ENCODE measurements around the gene PNMT.
"Not testable (repeated sequence)": the region's sequence is repeated elsewhere in the genome, so short reads cannot be mapped to it uniquely, and the experiment has no call there.

The PNMT gene

DNA sequence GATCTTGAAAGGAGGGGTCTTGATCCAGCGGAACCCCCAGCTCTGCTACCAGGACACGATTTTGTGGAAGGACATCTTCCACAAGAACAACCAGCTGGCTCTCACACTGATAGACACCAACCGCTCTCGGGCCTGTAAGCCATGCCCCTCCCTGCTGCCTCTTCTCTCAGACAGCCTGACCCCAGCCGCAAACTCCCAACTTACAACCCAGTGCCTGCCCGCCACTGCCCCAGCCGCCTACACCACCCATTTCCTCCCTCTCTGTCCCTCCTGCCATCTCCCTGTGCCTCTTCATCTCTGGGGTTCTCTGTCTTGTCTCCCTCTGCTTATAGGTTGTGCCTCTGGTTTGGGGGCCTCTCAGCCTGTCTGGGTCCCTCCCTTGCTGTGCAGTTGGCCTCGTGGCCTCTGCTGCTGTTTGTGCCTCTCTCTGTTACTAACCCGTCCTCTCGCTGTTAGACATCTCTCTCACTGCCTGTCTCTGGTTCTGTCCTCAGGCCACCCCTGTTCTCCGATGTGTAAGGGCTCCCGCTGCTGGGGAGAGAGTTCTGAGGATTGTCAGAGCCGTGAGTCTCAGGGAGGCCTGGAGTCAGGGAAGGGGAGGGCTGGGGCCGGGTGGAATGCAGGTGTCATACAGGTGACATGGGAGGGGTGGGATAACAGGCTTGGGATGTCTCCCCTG lies 41.2 kb downstream of the PNMT start:
- no peak for DNase-seq (ENCODE audit: low read depth)

DNA sequence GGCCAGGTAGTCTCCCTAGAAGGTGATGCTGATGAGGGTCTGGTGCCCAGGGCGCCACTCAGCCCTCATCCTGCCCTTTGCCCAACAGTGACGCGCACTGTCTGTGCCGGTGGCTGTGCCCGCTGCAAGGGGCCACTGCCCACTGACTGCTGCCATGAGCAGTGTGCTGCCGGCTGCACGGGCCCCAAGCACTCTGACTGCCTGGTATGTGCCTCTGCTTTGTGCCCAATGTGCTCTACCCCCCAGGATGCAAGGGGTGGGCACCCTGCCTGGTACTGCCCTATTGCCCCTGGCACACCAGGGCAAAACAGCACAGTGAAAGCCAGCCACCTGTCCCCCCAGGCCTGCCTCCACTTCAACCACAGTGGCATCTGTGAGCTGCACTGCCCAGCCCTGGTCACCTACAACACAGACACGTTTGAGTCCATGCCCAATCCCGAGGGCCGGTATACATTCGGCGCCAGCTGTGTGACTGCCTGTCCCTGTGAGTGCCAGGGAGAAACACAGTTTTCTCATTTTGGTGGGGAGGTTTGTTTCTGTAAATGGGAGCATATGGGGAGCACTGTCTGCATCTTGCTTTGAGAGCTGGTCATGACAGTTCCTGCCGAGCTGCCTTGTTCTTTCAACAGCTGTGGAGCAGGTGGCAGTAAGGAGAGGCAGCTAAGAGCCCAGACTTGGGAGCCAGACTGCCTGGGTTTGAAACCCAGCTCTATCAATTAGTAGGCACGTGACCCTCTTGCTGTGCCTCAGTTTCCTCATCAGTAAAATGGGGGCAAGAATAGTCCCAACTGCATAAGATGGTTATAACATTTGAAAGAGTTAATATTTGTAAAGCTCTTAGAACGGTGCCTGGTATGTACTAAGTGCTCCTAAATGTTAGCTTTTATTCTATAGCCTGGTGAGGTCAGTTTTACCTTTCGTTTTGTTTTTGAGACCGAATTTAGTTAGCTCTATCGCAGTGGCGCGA lies 42.0 kb downstream of the PNMT start:
- DNase-seq (ENCODE audit: low read depth) = no peak

DNA sequence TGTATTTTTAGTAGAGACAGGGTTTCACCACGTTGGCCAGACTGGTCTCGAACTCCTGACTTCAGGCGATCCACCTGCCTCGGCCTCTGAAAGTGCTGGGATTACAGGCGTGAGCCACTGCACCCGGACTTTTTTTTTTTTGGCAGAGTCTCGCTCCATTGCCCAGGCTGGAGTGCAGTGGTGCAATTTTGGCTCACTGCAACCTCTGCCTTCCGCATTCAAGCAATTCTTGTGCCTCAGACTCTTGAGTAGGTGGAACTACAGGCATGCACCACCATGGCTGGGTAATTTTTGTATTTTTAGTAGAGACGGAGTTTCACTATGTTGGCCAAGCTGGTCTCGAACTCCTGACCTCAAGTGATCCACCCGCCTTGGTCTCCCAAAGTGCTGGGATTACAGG lies 42.8 kb downstream of the PNMT start:
- DNase-seq (ENCODE audit: low read depth) = not testable (repeated sequence)

DNA sequence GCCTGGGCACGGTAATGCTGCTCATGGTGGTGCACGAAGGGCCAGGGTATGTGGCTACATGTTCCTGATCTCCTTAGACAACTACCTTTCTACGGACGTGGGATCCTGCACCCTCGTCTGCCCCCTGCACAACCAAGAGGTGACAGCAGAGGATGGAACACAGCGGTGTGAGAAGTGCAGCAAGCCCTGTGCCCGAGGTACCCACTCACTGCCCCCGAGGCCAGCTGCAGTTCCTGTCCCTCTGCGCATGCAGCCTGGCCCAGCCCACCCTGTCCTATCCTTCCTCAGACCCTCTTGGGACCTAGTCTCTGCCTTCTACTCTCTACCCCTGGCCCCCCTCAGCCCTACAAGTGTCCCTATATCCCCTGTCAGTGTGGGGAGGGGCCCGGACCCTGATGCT lies 43.6 kb downstream of the PNMT start:
- no peak for DNase-seq (ENCODE audit: low read depth)

DNA sequence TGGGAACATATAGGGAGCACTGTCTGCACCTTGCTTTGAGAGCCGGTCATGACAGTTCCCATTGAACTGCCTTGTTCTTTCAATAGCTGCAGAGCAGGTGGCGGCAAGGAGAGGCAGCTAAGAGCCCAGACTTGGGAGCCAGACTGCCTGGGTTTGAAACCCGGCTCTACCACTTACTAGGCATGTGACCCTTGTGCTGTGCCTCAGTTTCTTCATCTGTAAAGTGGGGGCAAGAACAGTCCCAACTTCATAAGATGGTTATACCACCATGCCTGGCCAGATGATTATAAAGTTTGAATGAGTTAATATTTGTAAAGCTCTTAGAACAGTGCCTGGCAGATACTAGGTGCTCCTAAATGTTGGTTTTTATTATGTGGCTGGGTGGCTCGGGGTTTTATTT lies 46.0 kb downstream of the PNMT start:
- DNase-seq (ENCODE audit: low read depth) = no peak

DNA sequence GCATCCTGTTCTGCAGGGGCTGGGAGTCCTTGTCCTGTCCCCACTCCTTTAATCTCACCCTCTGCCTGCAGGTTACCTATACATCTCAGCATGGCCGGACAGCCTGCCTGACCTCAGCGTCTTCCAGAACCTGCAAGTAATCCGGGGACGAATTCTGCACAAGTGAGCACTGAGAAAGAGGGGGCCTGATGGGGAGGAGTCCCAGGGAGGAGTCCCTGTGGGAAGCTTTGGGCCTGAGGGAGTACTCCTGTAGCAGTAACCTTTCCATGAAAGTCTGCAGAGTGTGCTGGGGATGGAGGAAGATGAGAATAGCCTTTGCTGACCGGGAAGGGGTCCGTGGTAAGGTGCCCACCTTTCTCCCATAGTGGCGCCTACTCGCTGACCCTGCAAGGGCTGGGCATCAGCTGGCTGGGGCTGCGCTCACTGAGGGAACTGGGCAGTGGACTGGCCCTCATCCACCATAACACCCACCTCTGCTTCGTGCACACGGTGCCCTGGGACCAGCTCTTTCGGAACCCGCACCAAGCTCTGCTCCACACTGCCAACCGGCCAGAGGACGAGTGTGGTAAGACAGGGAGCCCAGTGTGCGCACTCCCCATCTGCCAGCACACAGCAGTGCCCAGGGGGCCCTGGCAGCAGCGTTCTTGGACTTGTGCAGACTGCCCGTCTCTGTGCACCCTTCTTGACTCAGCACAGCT lies 47.3 kb downstream of the PNMT start:
- no peak for DNase-seq (ENCODE audit: low read depth)

DNA sequence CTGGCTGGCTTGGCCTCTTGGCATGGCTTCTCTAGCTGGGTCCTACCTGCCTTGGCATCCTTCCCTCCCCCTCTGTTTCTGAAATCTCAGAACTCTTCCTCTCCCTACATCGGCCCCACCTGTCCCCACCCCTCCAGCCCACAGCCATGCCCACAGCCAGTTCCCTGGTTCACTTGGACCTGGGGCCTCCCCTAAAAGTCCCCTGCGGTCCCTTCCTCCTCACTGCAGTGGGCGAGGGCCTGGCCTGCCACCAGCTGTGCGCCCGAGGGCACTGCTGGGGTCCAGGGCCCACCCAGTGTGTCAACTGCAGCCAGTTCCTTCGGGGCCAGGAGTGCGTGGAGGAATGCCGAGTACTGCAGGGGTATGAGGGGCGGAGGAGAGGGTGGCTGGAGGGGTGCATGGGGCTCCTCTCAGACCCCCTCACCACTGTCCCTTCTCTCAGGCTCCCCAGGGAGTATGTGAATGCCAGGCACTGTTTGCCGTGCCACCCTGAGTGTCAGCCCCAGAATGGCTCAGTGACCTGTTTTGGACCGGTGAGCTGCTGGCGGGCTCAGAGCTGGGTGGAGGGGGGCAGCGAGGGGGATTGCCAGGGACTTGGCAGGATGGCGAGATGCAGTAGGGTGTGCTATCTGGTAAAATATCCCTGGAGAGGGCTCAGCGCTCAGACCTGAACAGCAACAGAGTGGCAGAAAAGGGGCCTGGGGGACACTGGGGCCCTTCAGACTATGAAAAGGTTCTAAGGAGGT lies 48.0 kb downstream of the PNMT start:
- DNase-seq (ENCODE audit: low read depth) = no peak

DNA sequence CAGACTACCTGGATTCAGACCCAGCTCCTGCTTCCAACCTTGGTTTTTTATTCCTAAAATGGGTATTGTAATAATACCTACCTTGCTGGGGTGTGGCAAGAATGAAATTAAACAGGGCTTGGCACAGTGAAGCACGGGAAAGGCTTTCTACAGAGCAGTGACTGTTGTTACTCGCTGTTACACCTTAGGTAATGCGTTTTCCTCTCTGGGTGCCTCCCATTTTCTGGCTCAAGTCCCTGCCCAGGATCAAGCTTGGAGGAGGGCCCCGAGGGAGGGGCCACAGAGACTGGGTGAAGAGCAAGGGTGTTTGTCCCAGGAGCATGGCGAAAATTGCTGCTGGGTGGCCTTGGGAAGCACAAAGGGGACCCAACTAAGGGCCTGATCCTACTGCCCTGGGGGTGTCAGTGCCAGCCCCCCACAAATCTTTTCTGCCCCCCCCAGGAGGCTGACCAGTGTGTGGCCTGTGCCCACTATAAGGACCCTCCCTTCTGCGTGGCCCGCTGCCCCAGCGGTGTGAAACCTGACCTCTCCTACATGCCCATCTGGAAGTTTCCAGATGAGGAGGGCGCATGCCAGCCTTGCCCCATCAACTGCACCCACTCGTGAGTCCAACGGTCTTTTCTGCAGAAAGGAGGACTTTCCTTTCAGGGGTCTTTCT lies 48.8 kb downstream of the PNMT start:
- no peak for DNase-seq (ENCODE audit: low read depth)

DNA sequence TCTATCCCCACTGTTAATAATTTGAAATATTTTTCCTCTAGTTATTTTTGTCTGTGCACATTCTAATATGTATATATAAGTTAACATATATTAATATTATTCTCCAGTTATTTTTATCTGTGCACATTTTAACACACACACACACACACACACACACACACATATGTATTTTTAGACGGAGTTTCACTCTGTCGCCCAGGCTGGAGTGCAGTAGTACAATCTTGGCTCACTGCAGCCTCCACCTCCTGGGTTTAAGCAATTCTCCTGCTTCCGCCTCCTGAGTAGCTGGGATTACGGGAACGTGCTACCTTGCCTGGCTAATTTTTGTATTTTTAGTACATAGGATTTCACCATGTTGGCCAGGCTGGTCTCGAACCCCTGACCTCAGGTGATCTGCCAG lies 49.4 kb downstream of the PNMT start:
- no peak for DNase-seq (ENCODE audit: low read depth)

DNA sequence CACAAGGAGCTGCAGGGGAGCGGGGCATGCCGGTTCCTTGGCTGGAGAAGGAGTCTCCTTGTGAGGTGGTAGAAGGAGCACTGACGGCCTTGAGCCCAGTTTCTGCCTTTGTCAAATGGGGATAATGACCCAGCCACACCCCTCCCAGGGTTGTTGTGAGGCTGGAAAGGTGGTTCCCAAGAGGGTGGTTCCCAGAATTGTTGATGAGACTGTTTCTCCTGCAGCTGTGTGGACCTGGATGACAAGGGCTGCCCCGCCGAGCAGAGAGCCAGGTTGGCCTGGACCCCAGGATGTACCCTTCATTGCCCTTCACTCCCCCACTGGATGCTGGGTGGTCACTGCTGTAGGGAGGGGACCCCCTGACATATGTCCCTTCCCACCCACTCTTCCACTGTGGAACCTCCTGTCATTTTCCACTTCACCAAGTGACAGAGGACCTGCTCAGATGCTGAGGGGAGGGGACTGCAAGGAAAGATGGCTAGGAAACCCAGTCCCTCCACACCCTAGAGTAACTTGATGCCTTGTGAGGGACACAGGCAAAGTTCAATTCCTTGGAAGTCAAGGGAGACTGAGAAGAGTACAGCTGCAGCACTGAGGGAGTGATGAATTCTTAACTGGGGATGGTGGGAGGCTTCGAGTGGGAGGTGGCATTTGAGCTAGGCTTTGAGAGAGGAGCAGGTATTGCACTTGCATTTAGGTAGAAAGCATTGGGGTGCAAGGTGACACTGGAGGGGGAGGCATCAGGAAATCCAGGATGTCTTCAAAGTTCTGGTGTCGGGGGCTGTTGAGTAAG lies 51.5 kb downstream of the PNMT start:
- DNase-seq (ENCODE audit: low read depth) = no peak
